CD4-positive, alpha-beta T cell treated with Interferon alpha-2 for 1 hour (primary cell): ENCODE data around the gene GRIP2.

Experiments
- DNase-seq, 2 donors: peaks; one replicate each; pipeline ENCODE4 v3.0.0-alpha.2; 2020 to 2022

Gene GRIP2

DNA sequence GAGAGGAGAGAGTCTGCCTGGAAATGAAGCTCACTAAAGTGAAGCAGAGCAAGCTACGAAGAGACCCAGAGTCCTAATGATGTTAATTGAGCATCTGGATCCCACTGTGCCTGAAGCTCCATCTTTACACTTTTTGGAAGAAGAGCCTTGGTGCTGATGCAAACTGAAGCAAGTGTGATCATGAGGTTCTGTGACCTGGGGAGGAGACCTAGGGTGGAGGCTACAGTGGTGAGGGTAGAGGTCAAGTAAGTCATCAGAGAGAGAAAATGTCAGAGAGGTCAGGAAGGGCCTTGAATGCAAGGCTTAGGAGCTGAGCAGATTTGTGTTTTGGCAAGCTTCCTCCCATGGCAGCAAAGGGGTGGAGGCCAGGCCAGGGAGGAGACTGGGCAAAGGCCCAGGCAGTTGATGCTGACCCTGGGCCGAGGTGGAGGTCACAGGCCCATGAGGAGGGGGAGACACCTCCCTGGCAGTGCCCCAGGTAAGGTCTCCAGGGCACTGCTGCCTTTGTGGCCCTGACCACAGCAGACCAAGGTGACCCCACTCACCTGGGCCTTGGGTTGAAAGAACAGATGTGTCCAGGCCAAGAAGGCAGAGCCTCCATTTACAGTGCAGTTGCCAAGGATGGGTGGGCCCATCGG is 1.6 kb downstream of the GRIP2 start:
- DNase-seq, result no peak

DNA sequence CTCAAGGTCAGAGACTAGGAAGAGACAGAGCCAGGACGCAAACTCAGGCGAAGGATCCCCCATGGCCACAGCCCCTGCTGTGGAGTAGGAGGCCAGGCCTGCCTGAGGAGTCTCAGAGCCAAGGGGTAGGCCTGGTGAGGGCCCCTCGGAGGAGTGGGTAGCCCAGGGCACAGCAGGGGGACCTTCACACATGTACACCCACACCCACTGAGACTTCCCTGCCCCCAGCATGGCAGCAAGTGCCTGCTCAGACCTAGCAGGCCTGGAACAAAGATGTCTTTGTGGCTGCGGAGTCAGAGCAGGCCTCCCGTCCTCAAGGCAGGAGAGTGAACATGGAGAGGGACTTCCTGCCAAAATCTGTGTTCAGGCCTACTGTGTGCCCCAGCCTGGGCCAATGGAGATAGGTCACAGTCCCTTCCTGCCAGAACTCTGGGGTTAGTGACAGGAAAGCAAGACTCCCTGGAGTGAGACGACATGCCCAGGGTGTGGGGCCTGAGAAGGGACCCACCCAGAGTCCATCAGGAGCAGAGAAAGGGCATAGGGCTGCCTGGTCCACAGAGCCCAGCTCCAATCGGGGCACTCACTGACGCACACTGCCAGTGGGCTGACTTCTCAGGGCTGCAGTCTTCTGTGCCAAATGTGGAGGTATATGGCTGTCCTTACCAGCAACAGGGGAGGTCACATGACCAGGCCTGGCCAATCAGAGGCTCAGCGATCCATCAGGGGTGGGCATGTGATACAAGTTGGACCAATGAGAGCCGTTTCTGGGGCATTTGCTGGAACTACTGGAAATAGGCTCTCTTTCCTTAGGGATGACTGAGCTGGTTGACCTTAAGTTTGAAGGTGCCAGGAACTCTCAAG is 2.3 kb downstream of the GRIP2 start:
- no peak for DNase-seq

GRCh38 chr3:14536837-14537589 is 3.1 kb downstream of the GRIP2 start:
- no peak for DNase-seq

DNA sequence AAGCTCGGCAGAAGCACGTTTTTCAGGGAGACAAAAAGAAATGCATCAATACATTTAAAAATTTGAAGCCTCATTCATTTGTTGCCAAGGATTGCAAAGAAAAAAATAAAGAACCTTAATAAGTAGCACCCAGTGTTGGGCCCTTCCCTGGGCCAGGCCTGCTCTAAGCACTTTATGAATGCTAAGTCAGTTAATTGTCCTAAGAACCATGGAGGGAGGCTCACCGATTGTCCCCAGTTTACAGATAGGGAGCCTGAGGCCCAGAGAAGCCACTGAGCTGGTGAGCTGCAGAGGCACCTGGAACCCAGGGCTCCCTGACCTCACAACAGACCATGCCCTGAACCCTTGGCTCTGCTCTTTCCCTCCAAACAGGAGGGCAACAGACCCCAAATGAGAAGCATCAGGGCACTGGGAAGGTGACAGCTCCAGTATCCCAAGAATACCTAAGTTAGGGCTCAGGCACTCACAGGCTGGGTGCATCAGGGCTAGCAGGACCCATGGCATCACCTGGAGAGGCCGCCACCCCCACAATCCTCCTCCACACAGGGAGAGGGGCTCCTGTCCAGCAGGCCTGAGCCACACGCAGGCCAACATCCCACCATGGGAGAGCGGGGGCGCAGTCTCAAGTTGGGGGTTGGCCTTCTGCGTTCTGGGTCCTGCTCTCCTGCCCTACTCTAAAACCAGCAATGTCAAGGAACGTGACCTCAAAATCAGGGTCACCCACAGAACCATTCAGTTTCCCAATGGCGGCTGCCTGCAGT is 3.9 kb downstream of the GRIP2 start:
- DNase-seq, result no peak

GRCh38 chr3:14535616-14536015 is 4.5 kb downstream of the GRIP2 start:
- DNase-seq, result no peak

DNA sequence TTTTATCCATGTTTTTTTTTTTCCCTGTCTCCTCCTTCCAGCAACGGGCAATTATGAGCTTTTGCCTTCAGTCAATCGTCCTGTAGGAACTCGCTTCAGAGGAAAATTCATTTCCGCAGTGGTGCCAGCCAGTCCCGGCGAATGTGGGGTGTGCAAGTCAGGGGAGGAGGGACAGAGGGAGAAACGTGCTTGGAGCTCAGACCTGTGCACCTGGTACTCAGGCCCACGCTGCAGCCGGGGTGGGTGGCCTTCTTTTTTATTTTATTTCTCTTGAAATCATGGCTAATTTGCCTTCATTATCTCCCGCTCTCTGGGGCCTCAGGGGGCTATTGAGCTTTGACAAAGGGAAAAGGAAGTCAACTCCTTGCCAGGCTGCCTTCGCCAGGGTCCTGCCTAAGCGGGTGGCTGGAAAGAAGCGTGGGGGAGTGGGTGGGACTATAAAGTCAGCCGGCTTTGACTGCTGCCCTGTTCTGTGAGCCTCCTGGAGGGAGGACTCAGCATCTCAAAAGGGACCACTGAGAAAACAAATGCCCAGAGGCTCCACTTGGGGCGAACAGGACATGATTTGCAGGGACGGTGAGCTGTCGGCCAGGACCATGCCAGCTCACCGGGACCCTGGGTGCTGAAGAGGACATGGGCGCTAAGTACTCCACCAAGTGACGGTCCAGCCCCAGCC is 5.5 kb downstream of the GRIP2 start:
- DNase-seq, result no peak

- DNase-seq, result no peak
Observed at GRCh38 chr3:14533457-14533958, 6.6 kb downstream of the GRIP2 start.

GRCh38 chr3:14532691-14533456 is 7.3 kb downstream of the GRIP2 start:
- DNase-seq, result no peak

DNA sequence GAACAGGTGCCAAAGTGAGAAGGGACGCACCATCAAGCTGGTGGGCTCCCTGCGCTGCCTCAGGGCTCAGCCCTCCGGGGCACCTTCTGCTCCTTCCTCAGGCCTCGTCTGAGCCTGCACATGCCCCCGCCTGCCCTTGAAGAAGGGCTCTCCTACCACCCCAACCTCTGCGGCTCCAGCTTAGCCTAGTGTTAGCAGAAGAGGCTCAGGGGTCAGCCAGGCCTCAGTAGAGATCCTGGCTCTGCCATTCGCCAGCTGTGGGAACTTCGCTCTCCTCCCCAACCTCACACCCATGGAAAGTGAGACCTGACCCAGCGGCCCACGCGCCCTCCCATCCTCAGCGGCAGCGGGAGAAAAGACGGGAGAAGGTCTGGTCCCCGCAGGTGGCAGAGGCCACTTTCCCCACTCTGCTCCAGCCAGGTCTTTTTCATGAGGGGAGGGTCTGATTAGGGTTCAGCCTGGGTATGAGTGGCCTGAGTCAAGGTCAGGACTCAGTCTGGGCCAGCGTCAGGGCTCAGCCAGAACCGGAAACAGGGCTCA is 8.2 kb downstream of the GRIP2 start:
- DNase-seq, result no peak

DNA sequence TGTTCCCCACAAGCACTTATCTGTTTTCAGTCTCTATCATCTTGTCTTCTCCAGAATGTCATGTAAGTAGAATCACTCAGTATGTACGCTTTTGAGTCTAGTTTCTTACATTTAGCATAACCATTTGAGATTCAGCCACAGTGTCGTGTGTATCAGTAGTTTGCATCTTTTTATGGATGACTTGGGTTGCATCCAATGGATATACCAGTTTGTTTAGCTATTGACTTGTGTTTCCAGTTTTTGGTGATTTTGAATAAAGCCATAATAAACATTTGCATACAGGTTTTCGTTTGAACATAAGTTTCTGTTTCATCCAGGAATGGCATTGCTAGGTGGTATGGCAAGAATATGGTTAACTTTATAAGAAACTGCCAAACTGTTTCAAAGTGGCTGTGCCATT is 12.1 kb downstream of the GRIP2 start:
- DNase-seq, result no peak

DNA sequence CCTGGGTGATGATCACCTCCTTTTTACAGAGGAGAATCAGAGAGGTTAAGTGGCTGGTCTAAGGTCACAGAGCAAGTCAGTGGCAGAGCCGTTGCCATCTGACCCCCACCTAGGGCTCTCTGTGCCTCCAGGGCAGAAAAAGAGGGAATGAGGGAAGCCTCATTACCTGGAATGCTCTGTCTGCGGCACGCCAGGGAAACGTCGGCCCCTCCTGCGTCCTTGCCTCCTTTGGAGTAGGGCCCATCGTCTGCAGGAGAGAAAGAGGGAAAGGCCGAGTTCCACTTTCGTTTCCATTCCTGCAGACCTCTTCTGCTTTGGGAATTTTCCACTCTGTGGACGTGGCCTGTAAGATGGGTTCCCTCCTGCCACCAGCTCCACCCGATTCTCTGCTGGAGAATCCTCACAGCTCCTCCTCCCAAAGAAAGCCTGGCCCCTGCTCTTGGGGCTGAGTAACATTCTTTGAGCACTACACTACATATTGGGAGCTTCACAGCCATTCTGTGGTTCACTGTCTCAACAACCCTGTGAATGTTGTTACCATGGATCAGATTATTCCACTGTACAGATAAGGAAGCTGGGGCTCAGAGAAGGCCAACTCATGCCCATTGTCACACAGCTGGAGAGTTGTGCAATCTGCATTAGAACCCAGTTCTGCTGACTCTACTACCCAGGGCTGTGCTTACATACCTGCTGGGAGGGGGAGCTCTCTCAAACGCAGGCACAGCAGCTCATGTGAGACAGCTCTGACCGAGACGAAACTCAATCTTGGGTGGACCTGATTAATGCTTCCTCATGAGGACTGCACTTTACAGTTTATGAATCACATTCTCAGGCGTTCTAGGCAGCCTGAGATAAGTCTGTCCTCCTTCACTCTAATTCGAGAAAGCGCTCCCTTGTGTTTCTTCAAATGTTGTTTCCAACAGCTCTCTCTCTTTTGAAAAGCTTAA is 14.2 kb downstream of the GRIP2 start:
- no peak for DNase-seq

- no peak for DNase-seq
Observed at GRCh38 chr3:14524920-14525660, 15.1 kb downstream of the GRIP2 start.

DNA sequence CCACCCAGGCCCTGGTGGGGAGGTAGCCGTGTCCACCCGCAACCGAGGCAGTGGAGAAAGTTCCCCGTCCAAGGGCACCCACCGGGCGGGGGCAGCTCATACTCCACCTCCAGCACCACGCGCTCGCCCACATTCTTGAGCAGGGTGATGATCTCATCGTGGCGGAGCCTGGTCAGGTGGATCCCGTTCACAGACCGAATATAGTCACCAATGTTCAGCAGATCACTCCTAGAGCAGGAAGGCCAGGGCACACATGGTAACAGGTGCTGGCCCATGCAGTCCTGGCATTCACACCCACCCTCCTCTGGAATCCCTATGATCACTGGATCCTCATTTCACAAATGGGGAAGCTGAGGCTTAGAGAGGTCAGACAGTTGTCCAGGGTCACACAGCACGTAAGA is 15.8 kb downstream of the GRIP2 start:
- no peak for DNase-seq

DNA sequence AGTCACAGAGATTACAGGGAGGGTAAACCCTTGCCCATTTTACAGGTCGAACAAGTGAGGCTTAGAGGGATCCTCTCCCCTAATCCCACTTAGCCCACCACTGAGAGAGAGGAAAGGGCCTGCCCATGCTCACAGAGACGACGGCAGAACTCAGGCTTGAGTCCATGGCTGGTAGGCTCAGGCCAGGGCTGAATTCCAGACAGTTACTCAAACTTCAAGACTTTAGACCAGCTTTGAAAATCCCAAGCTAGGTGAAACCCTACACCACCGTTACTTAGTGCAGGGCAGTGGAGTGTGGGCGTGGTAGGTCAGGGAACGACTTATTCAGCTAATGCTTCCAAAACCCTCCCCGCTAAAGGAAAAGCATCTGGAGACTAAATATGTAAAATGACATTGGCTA is 16.4 kb downstream of the GRIP2 start:
- DNase-seq, result no peak

- no peak for DNase-seq
Observed at GRCh38 chr3:14522768-14523167, 17.4 kb downstream of the GRIP2 start.

DNA sequence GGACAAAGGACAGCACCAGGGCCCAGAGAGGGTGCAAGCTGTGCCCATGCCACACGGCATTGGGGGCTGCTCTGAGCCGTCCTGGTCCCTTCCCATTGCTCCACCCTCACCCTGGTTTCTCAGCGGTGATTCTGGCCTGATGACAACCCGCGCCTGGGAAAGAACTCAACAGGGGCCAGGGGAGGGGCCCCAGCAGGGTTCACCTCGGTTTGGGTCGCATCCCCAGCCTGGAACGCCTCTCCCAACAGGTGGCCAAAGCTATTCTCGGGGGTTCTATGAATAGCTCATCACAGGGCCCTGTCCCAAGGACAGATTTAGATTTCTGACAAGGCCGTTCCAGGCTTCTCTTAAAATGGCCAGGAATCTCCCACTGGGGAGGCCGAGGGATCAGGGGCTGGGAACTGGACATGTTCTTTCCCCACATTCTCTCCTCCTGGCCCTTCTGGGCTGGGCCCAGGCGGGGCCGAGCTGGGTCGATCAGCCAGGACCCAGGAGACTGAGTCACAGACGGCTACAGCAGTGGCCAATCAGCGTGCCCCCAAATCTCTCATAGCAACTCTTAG is 17.9 kb downstream of the GRIP2 start:
- no peak for DNase-seq

- DNase-seq, result no peak
Observed at GRCh38 chr3:14521611-14522010, 18.5 kb downstream of the GRIP2 start.

GRCh38 chr3:14520967-14521366 is 19.2 kb downstream of the GRIP2 start:
- no peak for DNase-seq

DNA sequence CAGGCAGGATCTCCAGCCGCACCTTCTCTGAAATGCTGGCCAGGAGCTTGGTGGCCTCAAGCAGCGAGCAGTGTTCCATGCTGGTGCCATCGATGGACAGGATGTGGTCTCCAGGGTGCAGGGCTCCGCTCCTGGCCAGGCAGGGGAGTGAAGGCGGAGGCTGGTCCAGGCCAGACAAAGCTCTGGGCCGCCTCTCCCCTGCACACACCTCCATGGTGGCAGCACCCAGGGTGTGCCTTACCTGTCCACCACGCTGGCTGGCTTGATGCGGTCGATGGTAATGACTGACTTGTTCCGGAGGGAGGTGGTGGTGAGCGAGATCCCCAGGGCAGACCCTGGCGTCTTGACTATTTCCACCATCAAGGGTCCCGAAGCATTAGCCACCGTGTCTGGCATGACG is 20.0 kb downstream of the GRIP2 start:
- DNase-seq, result no peak
